Psoas muscle (tissue), 8 donors: Measurements from ENCODE around the gene HOXB13. TPM values are rescaled to one million over a fixed set of nuclear protein-coding genes. Genes with fewer than 3 reads are reported as not detected.
A peak's percentile ranks its signal among the peaks of the same experiment; 100 is the strongest.

Experiments
- ATAC-seq, 4 donors: fragments of 200-7000 bp; cut with Tn5 transposase; one replicate each; pipeline ENCODE4 v1.9.1; 2020; ENCODE audit warnings: moderate library complexity in 3 of 4, mild to moderate bottlenecking in 2 of 4
- DNase-seq, 2 donors: peaks; one replicate each; pipeline ENCODE4 v3.0.0-alpha.2; 2020
- H3K27ac ChIP-seq: fragments of 200-600 bp; one replicate; pipeline ENCODE4 v1.8.0; 2022
- H3K27me3 ChIP-seq, 3 donors: fragments of 200-600 bp in 1 of 3; one replicate each; pipeline versions ENCODE4 v1.6.1 to v1.8.0; 2013 to 2022; ENCODE audit warnings: low read length in 2 of 3, mild to moderate bottlenecking in 2 of 3, moderate library complexity in 1 of 3; ENCODE audit not compliant: insufficient read depth in 3 of 3
- H3K36me3 ChIP-seq, 2 donors: fragments of 200-600 bp in 1 of 2; one replicate each; pipeline versions ENCODE4 v1.6.1 to v1.8.0; 2013 to 2022; ENCODE audit warnings: low read depth in 1 of 2, mild to moderate bottlenecking in 1 of 2, moderate library complexity in 1 of 2; ENCODE audit not compliant: insufficient read depth in 1 of 2
- H3K4me1 ChIP-seq: fragments of 200-600 bp; one replicate; pipeline ENCODE4 v1.8.0; 2022
- H3K4me3 ChIP-seq: fragments of 200-600 bp; one replicate; pipeline ENCODE4 v1.8.0; 2022; ENCODE audit warnings: mild to moderate bottlenecking
- H3K9me3 ChIP-seq: fragments of 200-600 bp; one replicate; pipeline ENCODE4 v1.8.0; 2022
- CTCF ChIP-seq: fragments of 200-600 bp; IDR thresholded peaks from one replicate; pipeline ENCODE4 v1.8.0; 2022; ENCODE audit warnings: antibody characterized with exemption
- WGBS, 3 donors: extraction: QIAGEN DNeasy Blood & Tissue Kit; methylation state at CpG; one replicate each; pipeline versions ENCODE4 v1.1.6 to v1.1.7; 2013; 5-methylcytosine and 5-hydroxymethylcytosine counted together
- intact Hi-C, 2 donors: fragments of 100-400 bp; cut with DNase I; formaldehyde crosslinking; loops; one replicate each; pipeline versions ENCODE4 v1.11.0 to v1.14.2; 2022
- polyA plus RNA-seq, 3 donors: library from polyadenylated mRNA; stranded (reverse); fragments of 200-250 nt; gene quantifications; one replicate each; pipeline ENCODE4 v1.2.3, GENCODE V29; 2013
- total RNA-seq, 4 donors: library from RNA; stranded (reverse); fragmentation: NEBNext Ultra II Directional in 2 of 4; extraction: Animal tissue kit (Norgen Biotek cat#: 25700) in 2 of 4; gene quantifications; one replicate each; pipeline versions ENCODE4 v1.2.1 to v1.2.4, GENCODE V29; 2021 to 2023
- donor health status: healthy with polysubstance abuse.
- donor health status: DM: no; HTN: no; CAD: no; lungs with moderate emphysema.
- donor health status: Bipolar disorder and iron deficiency.
- donor health status: healthy.
- donor health status: DM: yes; HTN: yes; CAD: no.
- donor health status: DM: no; HTN: no; CAD: no.
- donor health status: DM: no; HTN: no; CAD: no.
- donor health status: DM: yes; HTN: yes; CAD: no.

Gene HOXB13
- total and polyA plus RNA-seq, 7 donors = not detected

DNA sequence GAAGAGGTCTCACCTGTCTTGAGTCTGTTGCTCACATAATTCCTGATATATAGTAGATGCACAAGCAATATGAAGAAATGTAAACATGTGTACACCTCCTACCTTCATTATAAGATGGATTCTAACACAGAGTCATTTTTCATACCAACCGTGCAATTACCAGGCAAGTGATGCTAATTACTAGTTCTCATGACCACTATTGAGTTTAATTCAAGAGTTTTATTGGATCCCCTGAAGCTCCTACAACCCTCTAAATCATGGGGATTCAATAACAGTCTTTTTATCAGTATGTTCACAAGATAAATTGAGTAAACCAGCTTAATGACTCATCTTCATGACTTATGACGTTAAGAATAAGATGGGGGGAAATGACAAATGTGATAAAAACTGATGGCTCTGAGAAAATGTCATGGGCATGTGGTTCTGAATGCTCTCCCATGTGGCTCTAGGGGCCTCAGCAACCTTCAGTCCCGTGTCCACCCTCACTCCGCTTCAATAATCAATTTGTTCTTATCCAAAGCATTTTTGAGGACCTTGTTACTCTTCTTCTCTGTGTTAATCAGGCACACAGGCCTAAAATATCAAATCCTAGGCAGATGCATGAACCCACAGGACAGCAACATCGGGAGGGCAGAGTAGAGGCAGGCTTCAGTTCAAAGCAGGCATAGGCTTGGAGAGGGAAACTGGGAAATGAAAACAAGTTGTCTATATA is 49.0 kb downstream of the HOXB13 start:
- 84 to 87% (median 85%) methylated on average over 5 of the region's 5 CpGs for whole genome bisulfite sequencing, 3 donors
- ATAC-seq (no peak), DNase-seq (no peak)
- no peak overlapping the region for H3K27ac ChIP-seq
- H3K4me1 ChIP-seq = no peaks in the 10 kb centered on the region
- H3K36me3 ChIP-seq = no peaks in the 10 kb centered on the region
- TF ChIP-seq CTCF = no peak
- no peak overlapping the region for H3K4me3 ChIP-seq
- H3K27me3 ChIP-seq = peaks cover 0 to 34% (median 3%) of the 10 kb centered on the region in 3 donors
- intact Hi-C loops = loop anchor here (2.0 to 10.0 kb wide), 5 partner anchors 113 to 355 kb away; no protein-coding TSS in a partner anchor
- H3K9me3 ChIP-seq = no peaks in the 10 kb centered on the region

DNA sequence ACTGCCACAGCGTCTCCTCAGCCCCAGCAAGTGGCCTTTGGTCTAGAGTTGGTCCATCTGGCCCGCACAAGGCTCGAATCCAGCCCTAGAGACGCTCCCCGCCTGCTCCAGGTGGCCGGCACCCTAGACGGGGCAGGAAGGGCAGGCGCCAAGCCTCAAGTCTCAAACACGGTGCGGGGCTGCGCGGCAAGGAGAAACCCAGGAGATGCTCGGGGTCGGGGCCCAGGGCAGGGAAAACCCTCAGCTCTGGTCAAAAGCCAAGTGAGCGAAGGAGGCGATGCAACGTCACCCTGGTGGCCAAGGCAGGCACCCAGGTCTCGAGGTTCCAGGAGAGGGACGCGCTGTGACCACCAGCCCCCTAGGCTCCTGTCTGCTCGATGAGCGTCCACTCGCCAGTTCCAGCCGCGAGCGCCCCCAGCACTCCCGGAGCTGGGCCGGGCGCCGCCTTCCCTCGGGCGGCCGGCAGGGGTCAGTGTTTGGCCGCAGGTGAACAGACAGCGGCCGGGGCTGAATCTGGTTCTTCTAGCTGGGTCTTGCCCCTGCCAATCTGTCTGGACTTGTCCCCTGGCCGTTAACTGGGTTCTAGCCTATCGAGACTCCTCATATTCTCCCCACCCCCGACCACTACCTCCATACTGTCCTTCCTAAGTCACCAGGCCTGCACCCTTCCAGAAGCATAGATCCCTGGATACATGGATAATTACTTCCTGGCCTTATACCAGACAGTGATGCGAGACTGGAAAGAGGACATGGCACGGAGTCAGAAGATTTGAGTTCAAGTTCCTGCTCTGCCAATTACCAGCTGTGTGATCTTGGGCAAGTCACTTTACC is 50.2 kb downstream of the HOXB13 start:
- TF ChIP-seq CTCF = peak; percentile 88
- ATAC-seq = peak; percentile 79 to 93 (median 83)
- WGBS, 3 donors = 4 to 7% (median 4%) methylated on average over 31 to 41 of the region's 41 CpGs
- Histone ChIP-seq H3K4me3 (no peak overlapping the region), H3K27me3 (peaks cover 0 to 44% (median 5%) of the 10 kb centered on the region in 3 donors), H3K9me3 (no peaks in the 10 kb centered on the region), H3K4me1 (no peaks in the 10 kb centered on the region), H3K27ac (no peak overlapping the region), H3K36me3 (no peaks in the 10 kb centered on the region)
- intact Hi-C loops = loop anchor here (2.0 to 10.0 kb wide), 5 partner anchors 114 to 356 kb away; no protein-coding TSS in a partner anchor
- DNase-seq = peak; percentile 58 to 76

GRCh38 chr17:48676963-48677558 is 51.5 kb downstream of the HOXB13 start:
- H3K36me3 ChIP-seq = no peaks in the 10 kb centered on the region
- 75 to 77% (median 76%) methylated on average over 6 of the region's 6 CpGs for WGBS, 3 donors
- H3K4me1 ChIP-seq = peaks cover 2% of the 10 kb centered on the region
- DNase-seq (no peak), ATAC-seq (no peak)
- H3K4me3 ChIP-seq = no peak overlapping the region
- no peak for TF ChIP-seq CTCF
- peaks cover 0 to 56% (median 5%) of the 10 kb centered on the region in 3 donors for H3K27me3 ChIP-seq
- intact Hi-C loops = loop anchor here (1.0 to 10.0 kb wide), 5 partner anchors 115 to 358 kb away; no protein-coding TSS in a partner anchor
- no peaks in the 10 kb centered on the region for H3K9me3 ChIP-seq
- H3K27ac ChIP-seq = no peak overlapping the region

Other genes starting within 250 kb of the HOXB13 start
- not detected for gene HOXB1, start 197.7 kb downstream of the HOXB13 start, total RNA-seq
- gene HOXB1, start 197.7 kb downstream of the HOXB13 start, polyA plus RNA-seq = not detected
- gene HOXB2, start 183.6 kb downstream of the HOXB13 start, total RNA-seq = 10 to 100 TPM in 1 of 4 donors, 1 to 10 TPM in 3; 3.1 to 12.9 (median 6.5) TPM
- 1 to 10 TPM; 4.6 to 5.0 (median 5.0) TPM for gene HOXB2, start 183.6 kb downstream of the HOXB13 start, polyA plus RNA-seq
- gene HOXB4, start 150.4 kb downstream of the HOXB13 start, total RNA-seq = 1 to 10 TPM in 2 of 4 donors, under 1 TPM in 2; 0.80 to 4.0 (median 1.3) TPM
- gene HOXB4, start 150.4 kb downstream of the HOXB13 start, polyA plus RNA-seq = under 1 TPM; 0.38 to 0.89 (median 0.55) TPM
- gene HOXB3, start 138.5 kb downstream of the HOXB13 start, total RNA-seq = 1 to 10 TPM; 1.5 to 8.8 (median 1.9) TPM
- 1 to 10 TPM in 2 of 3 donors, under 1 TPM in 1; 0.96 to 1.5 (median 1.4) TPM for gene HOXB3, start 138.5 kb downstream of the HOXB13 start, polyA plus RNA-seq
- under 1 TPM in 3 of 4 donors, not detected in 1; 0.17 to 0.71 (median 0.24) TPM for gene HOXB5, start 135.0 kb downstream of the HOXB13 start, total RNA-seq
- under 1 TPM; 0.03 to 0.30 (median 0.17) TPM for gene HOXB5, start 135.0 kb downstream of the HOXB13 start, polyA plus RNA-seq
- gene HOXB6, start 123.8 kb downstream of the HOXB13 start, total RNA-seq = 1 to 10 TPM in 2 of 4 donors, under 1 TPM in 2; 0.66 to 3.3 (median 1.2) TPM
- 1 to 10 TPM in 2 of 3 donors, under 1 TPM in 1; 0.80 to 1.6 (median 1.2) TPM for gene HOXB6, start 123.8 kb downstream of the HOXB13 start, polyA plus RNA-seq
- 1 to 10 TPM in 3 of 4 donors, under 1 TPM in 1; 0.85 to 2.0 (median 1.2) TPM for gene HOXB7, start 117.7 kb downstream of the HOXB13 start, total RNA-seq
- 1 to 10 TPM; 1.6 to 3.0 (median 2.8) TPM for gene HOXB7, start 117.7 kb downstream of the HOXB13 start, polyA plus RNA-seq
- not detected for gene HOXB8, start 113.5 kb downstream of the HOXB13 start, total RNA-seq
- under 1 TPM; 0.05 to 0.10 (median 0.08) TPM for gene HOXB8, start 113.5 kb downstream of the HOXB13 start, polyA plus RNA-seq
- not detected for gene HOXB9, start 102.4 kb downstream of the HOXB13 start, total RNA-seq
- gene HOXB9, start 102.4 kb downstream of the HOXB13 start, polyA plus RNA-seq = under 1 TPM; 0.01 to 0.10 (median 0.03) TPM
- not detected for gene PRAC1, start 6.2 kb downstream of the HOXB13 start, total RNA-seq
- gene PRAC1, start 6.2 kb downstream of the HOXB13 start, polyA plus RNA-seq = not detected
- gene PRAC2, start 5.6 kb downstream of the HOXB13 start, total RNA-seq = not detected
- not detected for gene PRAC2, start 5.6 kb downstream of the HOXB13 start, polyA plus RNA-seq
- not detected for gene TTLL6, start 88.5 kb upstream of the HOXB13 start, total RNA-seq
- under 1 TPM in 2 of 3 donors, not detected in 1; 0.03 to 0.05 TPM for gene TTLL6, start 88.5 kb upstream of the HOXB13 start, polyA plus RNA-seq
- 100 to 1,000 TPM; 169 to 212 (median 177) TPM for gene CALCOCO2, start 102.3 kb upstream of the HOXB13 start, total RNA-seq
- 100 to 1,000 TPM in 1 of 3 donors, 10 to 100 TPM in 2; 87.2 to 183 (median 90.0) TPM for gene CALCOCO2, start 102.3 kb upstream of the HOXB13 start, polyA plus RNA-seq
- 100 to 1,000 TPM; 179 to 321 (median 199) TPM for gene ATP5MC1, start 164.0 kb upstream of the HOXB13 start, total RNA-seq
- 1,000 to 10,000 TPM in 1 of 3 donors, 100 to 1,000 TPM in 2; 616 to 1,012 (median 815) TPM for gene ATP5MC1, start 164.0 kb upstream of the HOXB13 start, polyA plus RNA-seq
- gene UBE2Z, start 179.7 kb upstream of the HOXB13 start, total RNA-seq = 10 to 100 TPM; 29.8 to 46.7 (median 34.8) TPM
- 10 to 100 TPM; 22.0 to 47.2 (median 36.5) TPM for gene UBE2Z, start 179.7 kb upstream of the HOXB13 start, polyA plus RNA-seq
- 10 to 100 TPM; 69.7 to 96.7 (median 75.0) TPM for gene SNF8, start 216.1 kb upstream of the HOXB13 start, total RNA-seq
- gene SNF8, start 216.1 kb upstream of the HOXB13 start, polyA plus RNA-seq = 100 to 1,000 TPM; 113 to 188 (median 149) TPM
- not detected for gene GIP, start 239.8 kb upstream of the HOXB13 start, total RNA-seq
- not detected for gene GIP, start 239.8 kb upstream of the HOXB13 start, polyA plus RNA-seq